ENCODE results near the gene GRM3.

The GRM3 gene

GRCh38 chr7:86733783-86734182 lies 90.1 kb downstream of the GRM3 start:
- no peak for DNase-seq (ENCODE audit: low spot score in 2 of 2)
- no peaks in the 10 kb centered on the region for H3K27me3 Mint-ChIP-seq

GRCh38 chr7:86745013-86745745 lies 101.5 kb downstream of the GRM3 start:
- Mint-ChIP-seq H3K4me1 (no peaks in the 10 kb centered on the region), H3K36me3 (ENCODE audit: insufficient read depth) (no peaks in the 10 kb centered on the region), H3K9me3 (no peaks in the 10 kb centered on the region), H3K27me3 (no peaks in the 10 kb centered on the region), H3K27ac (ENCODE audit: low read depth) (no peak overlapping the region), H3K4me3 (no peak overlapping the region)
- ATAC-seq (replicated peaks; ENCODE audit: extremely low read depth, poor library complexity, severe bottlenecking) (no peak), DNase-seq (ENCODE audit: low spot score in 2 of 2) (no peak)

More at GRCh38 chr7:86733783-86734182, 90.1 kb downstream of the GRM3 start:
- no peaks in the 10 kb centered on the region for H3K4me1 Mint-ChIP-seq
- H3K36me3 Mint-ChIP-seq (ENCODE audit: insufficient read depth), result no peaks in the 10 kb centered on the region
- peaks cover 14% of the 10 kb centered on the region for H3K9me3 Mint-ChIP-seq
- H3K27ac Mint-ChIP-seq (ENCODE audit: low read depth), result no peak overlapping the region
- ATAC-seq (replicated peaks; ENCODE audit: extremely low read depth, poor library complexity, severe bottlenecking), result no peak
- H3K4me3 Mint-ChIP-seq, result no peak overlapping the region

GRCh38 chr7:86747698-86748097 lies 104.0 kb downstream of the GRM3 start:
- H3K4me3 Mint-ChIP-seq, result no peak overlapping the region
- no peaks in the 10 kb centered on the region for H3K9me3 Mint-ChIP-seq
- H3K36me3 Mint-ChIP-seq (ENCODE audit: insufficient read depth), result no peaks in the 10 kb centered on the region
- H3K4me1 Mint-ChIP-seq, result no peaks in the 10 kb centered on the region
- H3K27ac Mint-ChIP-seq (ENCODE audit: low read depth), result no peak overlapping the region
- DNase-seq (ENCODE audit: low spot score in 2 of 2) (no peak), ATAC-seq (replicated peaks; ENCODE audit: extremely low read depth, poor library complexity, severe bottlenecking) (no peak)
- no peaks in the 10 kb centered on the region for H3K27me3 Mint-ChIP-seq

- ATAC-seq (replicated peaks; ENCODE audit: extremely low read depth, poor library complexity, severe bottlenecking), result no peak
- Mint-ChIP-seq H3K36me3 (ENCODE audit: insufficient read depth) (no peaks in the 10 kb centered on the region), H3K4me3 (no peak overlapping the region), H3K4me1 (no peaks in the 10 kb centered on the region), H3K9me3 (no peaks in the 10 kb centered on the region), H3K27me3 (no peaks in the 10 kb centered on the region), H3K27ac (ENCODE audit: low read depth) (no peak overlapping the region)
- no peak for DNase-seq (ENCODE audit: low spot score in 2 of 2)
Measured at GRCh38 chr7:86748201-86748600, 104.5 kb downstream of the GRM3 start.

- H3K27me3 Mint-ChIP-seq, result no peaks in the 10 kb centered on the region
- H3K27ac Mint-ChIP-seq (ENCODE audit: low read depth), result no peak overlapping the region
- H3K4me3 Mint-ChIP-seq, result no peak overlapping the region
- no peaks in the 10 kb centered on the region for H3K9me3 Mint-ChIP-seq
- H3K36me3 Mint-ChIP-seq (ENCODE audit: insufficient read depth), result no peaks in the 10 kb centered on the region
- ATAC-seq (replicated peaks; ENCODE audit: extremely low read depth, poor library complexity, severe bottlenecking) (no peak), DNase-seq (ENCODE audit: low spot score in 2 of 2) (no peak)
- H3K4me1 Mint-ChIP-seq, result no peaks in the 10 kb centered on the region
Measured at GRCh38 chr7:86748843-86749719, 105.4 kb downstream of the GRM3 start.

GRCh38 chr7:86749741-86750665 lies 106.3 kb downstream of the GRM3 start:
- H3K36me3 Mint-ChIP-seq (ENCODE audit: insufficient read depth), result no peaks in the 10 kb centered on the region
- no peaks in the 10 kb centered on the region for H3K9me3 Mint-ChIP-seq
- no peaks in the 10 kb centered on the region for H3K27me3 Mint-ChIP-seq
- no peaks in the 10 kb centered on the region for H3K4me1 Mint-ChIP-seq
- ATAC-seq (replicated peaks; ENCODE audit: extremely low read depth, poor library complexity, severe bottlenecking) (no peak), DNase-seq (ENCODE audit: low spot score in 2 of 2) (no peak)
- no peak overlapping the region for H3K4me3 Mint-ChIP-seq
- no peak overlapping the region for H3K27ac Mint-ChIP-seq (ENCODE audit: low read depth)

GRCh38 chr7:86760236-86760635 lies 116.5 kb downstream of the GRM3 start:
- DNase-seq (ENCODE audit: low spot score in 2 of 2) (no peak), ATAC-seq (replicated peaks; ENCODE audit: extremely low read depth, poor library complexity, severe bottlenecking) (no peak)
- no peaks in the 10 kb centered on the region for H3K36me3 Mint-ChIP-seq (ENCODE audit: insufficient read depth)
- no peaks in the 10 kb centered on the region for H3K27me3 Mint-ChIP-seq
- H3K4me1 Mint-ChIP-seq, result no peaks in the 10 kb centered on the region
- H3K9me3 Mint-ChIP-seq, result no peaks in the 10 kb centered on the region
- no peak overlapping the region for H3K27ac Mint-ChIP-seq (ENCODE audit: low read depth)
- H3K4me3 Mint-ChIP-seq, result no peak overlapping the region

GRCh38 chr7:86762129-86762528 lies 118.4 kb downstream of the GRM3 start:
- ATAC-seq (replicated peaks; ENCODE audit: extremely low read depth, poor library complexity, severe bottlenecking) (no peak), DNase-seq (ENCODE audit: low spot score in 2 of 2) (no peak)
- no peaks in the 10 kb centered on the region for H3K9me3 Mint-ChIP-seq
- no peaks in the 10 kb centered on the region for H3K4me1 Mint-ChIP-seq
- H3K27ac Mint-ChIP-seq (ENCODE audit: low read depth), result no peak overlapping the region
- no peaks in the 10 kb centered on the region for H3K36me3 Mint-ChIP-seq (ENCODE audit: insufficient read depth)
- no peaks in the 10 kb centered on the region for H3K27me3 Mint-ChIP-seq
- H3K4me3 Mint-ChIP-seq, result no peak overlapping the region

GRCh38 chr7:86765931-86766330 lies 122.2 kb downstream of the GRM3 start:
- Mint-ChIP-seq H3K4me3 (no peak overlapping the region), H3K27ac (ENCODE audit: low read depth) (no peak overlapping the region), H3K9me3 (no peaks in the 10 kb centered on the region), H3K36me3 (ENCODE audit: insufficient read depth) (no peaks in the 10 kb centered on the region), H3K4me1 (no peaks in the 10 kb centered on the region), H3K27me3 (no peaks in the 10 kb centered on the region)
- DNase-seq (ENCODE audit: low spot score in 2 of 2) (no peak), ATAC-seq (replicated peaks; ENCODE audit: extremely low read depth, poor library complexity, severe bottlenecking) (no peak)

- no peak for ATAC-seq (replicated peaks; ENCODE audit: extremely low read depth, poor library complexity, severe bottlenecking)
Measured at GRCh38 chr7:86768394-86768793, 124.7 kb downstream of the GRM3 start.

GRCh38 chr7:86768967-86769760 lies 125.5 kb downstream of the GRM3 start:
- H3K27me3 Mint-ChIP-seq, result no peaks in the 10 kb centered on the region
- H3K9me3 Mint-ChIP-seq, result no peaks in the 10 kb centered on the region
- no peaks in the 10 kb centered on the region for H3K4me1 Mint-ChIP-seq
- no peak overlapping the region for H3K27ac Mint-ChIP-seq (ENCODE audit: low read depth)
- ATAC-seq (replicated peaks; ENCODE audit: extremely low read depth, poor library complexity, severe bottlenecking) (no peak), DNase-seq (ENCODE audit: low spot score in 2 of 2) (no peak)
- no peaks in the 10 kb centered on the region for H3K36me3 Mint-ChIP-seq (ENCODE audit: insufficient read depth)
- H3K4me3 Mint-ChIP-seq, result no peak overlapping the region

More at GRCh38 chr7:86768394-86768793, 124.7 kb downstream of the GRM3 start:
- Mint-ChIP-seq H3K27me3 (no peaks in the 10 kb centered on the region), H3K9me3 (no peaks in the 10 kb centered on the region), H3K4me3 (no peak overlapping the region), H3K4me1 (no peaks in the 10 kb centered on the region), H3K36me3 (ENCODE audit: insufficient read depth) (no peaks in the 10 kb centered on the region), H3K27ac (ENCODE audit: low read depth) (no peak overlapping the region)
- DNase-seq (ENCODE audit: low spot score in 2 of 2), result no peak

GRCh38 chr7:86773309-86773708 lies 129.6 kb downstream of the GRM3 start:
- Mint-ChIP-seq H3K36me3 (ENCODE audit: insufficient read depth) (no peaks in the 10 kb centered on the region), H3K9me3 (no peaks in the 10 kb centered on the region), H3K27me3 (no peaks in the 10 kb centered on the region), H3K27ac (ENCODE audit: low read depth) (no peak overlapping the region), H3K4me1 (no peaks in the 10 kb centered on the region), H3K4me3 (no peak overlapping the region)
- ATAC-seq (replicated peaks; ENCODE audit: extremely low read depth, poor library complexity, severe bottlenecking) (no peak), DNase-seq (ENCODE audit: low spot score in 2 of 2) (no peak)

All from central memory CD8-positive, alpha-beta T cell (primary cell).